ENCODE data around the gene ENTPD8. TPM values are rescaled to one million over a fixed set of nuclear protein-coding genes. Genes with fewer than 3 reads are reported as not detected.

The ENTPD8 gene
- total and polyA plus RNA-seq, 7 donors = 0.01 TPM; not detected in 6

DNA sequence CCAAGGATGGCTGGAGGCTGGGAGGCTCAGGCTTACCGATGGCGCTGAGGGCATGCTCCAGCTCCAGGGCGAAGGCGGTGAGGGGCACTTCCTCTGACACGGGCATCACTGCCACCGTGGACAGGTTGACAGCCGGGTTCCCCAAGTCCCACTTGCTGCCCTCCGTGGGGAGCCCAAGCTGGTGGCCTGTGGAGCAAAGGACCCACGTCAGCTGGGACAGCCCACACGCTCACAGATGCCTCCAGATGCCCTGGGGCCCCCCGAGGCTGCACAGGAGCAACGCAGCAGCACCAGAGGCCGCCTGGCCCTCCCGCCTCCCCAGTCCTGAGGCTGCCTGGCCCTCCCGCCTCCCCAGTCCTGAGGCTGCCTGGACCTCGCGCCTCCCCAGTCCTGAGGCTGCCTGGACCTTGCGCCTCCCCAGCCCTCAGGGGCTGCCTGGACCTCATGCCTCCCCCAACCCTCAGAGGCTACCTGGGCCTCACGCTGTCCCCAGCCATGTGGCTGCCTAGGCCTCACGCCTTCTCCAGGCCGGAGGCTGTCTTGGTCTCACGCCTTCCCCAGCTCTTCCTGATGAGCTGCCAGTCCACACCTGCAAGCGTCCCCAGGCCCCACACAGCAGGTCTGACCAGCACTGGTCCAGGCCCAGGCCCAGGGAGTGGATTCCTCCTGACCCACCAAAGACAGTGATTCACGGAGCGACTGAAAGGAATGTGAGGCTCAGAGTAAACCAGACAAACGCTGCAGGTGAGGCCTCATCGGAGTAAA, 43.6 kb upstream of the ENTPD8 start:
- H3K27ac ChIP-seq = no peak overlapping the region
- TF ChIP-seq, protein P1, sequence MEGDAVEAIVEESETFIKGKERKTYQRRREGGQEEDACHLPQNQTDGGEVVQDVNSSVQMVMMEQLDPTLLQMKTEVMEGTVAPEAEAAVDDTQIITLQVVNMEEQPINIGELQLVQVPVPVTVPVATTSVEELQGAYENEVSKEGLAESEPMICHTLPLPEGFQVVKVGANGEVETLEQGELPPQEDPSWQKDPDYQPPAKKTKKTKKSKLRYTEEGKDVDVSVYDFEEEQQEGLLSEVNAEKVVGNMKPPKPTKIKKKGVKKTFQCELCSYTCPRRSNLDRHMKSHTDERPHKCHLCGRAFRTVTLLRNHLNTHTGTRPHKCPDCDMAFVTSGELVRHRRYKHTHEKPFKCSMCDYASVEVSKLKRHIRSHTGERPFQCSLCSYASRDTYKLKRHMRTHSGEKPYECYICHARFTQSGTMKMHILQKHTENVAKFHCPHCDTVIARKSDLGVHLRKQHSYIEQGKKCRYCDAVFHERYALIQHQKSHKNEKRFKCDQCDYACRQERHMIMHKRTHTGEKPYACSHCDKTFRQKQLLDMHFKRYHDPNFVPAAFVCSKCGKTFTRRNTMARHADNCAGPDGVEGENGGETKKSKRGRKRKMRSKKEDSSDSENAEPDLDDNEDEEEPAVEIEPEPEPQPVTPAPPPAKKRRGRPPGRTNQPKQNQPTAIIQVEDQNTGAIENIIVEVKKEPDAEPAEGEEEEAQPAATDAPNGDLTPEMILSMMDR (IDR thresholded peaks at IDR 0.05) = no peak
- no peak overlapping the region for H3K4me3 ChIP-seq
- 91 to 94% (median 93%) methylated on average over 22 to 27 of the region's 27 CpGs for WGBS, 3 donors
- H3K4me1 ChIP-seq = no peaks in the 10 kb centered on the region
- peaks cover 0 to 41% of the 10 kb centered on the region in 2 donors for H3K36me3 ChIP-seq (ENCODE audit: insufficient read depth in 1 of 2, low read depth in 1 of 2)
- intact Hi-C loops (cut with DNase I) = no loop called here
- no peak for ATAC-seq
- H3K27me3 ChIP-seq (ENCODE audit: insufficient read depth in 3 of 3, low read length in 2 of 3) = no peaks in the 10 kb centered on the region
- H3K9me3 ChIP-seq = no peaks in the 10 kb centered on the region
- peak in 1 of 2 donors; percentile 42 for DNase-seq

DNA sequence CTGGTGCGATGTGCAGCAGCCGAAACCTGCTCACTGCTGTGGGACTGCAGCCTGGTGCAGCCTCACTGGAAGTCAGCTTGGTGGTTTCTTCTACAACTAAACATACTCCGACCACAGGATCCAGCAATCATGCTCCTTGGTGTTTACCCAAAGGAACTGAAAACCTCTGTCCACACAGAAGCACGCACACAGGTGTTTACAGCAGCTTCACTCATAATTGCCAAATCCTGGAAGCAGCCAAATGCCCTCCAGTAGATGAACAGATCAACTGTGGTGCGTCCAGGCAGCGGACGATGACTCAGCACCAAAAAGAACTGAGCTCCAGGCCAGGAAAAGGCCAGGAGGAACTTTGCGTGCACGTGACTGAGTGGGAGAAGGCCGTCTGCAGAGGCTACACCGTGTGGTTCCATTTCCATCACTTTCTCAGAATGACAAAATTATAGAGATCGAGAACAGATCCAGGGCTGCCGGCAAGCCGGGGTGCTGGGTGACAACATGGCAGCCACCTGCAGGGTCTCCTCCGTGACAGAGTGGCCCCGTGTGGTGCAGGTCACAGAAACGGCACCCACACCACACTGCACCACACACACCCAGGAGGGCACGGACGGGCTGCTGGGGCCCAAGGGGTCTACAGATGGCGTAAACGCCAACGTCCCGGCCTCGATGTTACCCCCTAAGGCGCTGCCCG, 41.1 kb upstream of the ENTPD8 start:
- Histone ChIP-seq H3K4me3 (no peak overlapping the region), H3K9me3 (no peaks in the 10 kb centered on the region), H3K27me3 (ENCODE audit: insufficient read depth in 3 of 3, low read length in 2 of 3) (no peaks in the 10 kb centered on the region), H3K27ac (peak overlapping the region; percentile 25), H3K4me1 (no peaks in the 10 kb centered on the region), H3K36me3 (ENCODE audit: insufficient read depth in 1 of 2, low read depth in 1 of 2) (peaks cover 0 to 35% of the 10 kb centered on the region in 2 donors)
- WGBS, 3 donors = 70 to 83% (median 75%) methylated on average over 26 of the region's 26 CpGs
- DNase-seq (peak in 1 of 2 donors; percentile 63), ATAC-seq (peak; percentile 62 to 73 (median 68))
- TF ChIP-seq, protein P1 (IDR thresholded peaks at IDR 0.05) = no peak
- intact Hi-C loops (cut with DNase I) = no loop called here

DNA sequence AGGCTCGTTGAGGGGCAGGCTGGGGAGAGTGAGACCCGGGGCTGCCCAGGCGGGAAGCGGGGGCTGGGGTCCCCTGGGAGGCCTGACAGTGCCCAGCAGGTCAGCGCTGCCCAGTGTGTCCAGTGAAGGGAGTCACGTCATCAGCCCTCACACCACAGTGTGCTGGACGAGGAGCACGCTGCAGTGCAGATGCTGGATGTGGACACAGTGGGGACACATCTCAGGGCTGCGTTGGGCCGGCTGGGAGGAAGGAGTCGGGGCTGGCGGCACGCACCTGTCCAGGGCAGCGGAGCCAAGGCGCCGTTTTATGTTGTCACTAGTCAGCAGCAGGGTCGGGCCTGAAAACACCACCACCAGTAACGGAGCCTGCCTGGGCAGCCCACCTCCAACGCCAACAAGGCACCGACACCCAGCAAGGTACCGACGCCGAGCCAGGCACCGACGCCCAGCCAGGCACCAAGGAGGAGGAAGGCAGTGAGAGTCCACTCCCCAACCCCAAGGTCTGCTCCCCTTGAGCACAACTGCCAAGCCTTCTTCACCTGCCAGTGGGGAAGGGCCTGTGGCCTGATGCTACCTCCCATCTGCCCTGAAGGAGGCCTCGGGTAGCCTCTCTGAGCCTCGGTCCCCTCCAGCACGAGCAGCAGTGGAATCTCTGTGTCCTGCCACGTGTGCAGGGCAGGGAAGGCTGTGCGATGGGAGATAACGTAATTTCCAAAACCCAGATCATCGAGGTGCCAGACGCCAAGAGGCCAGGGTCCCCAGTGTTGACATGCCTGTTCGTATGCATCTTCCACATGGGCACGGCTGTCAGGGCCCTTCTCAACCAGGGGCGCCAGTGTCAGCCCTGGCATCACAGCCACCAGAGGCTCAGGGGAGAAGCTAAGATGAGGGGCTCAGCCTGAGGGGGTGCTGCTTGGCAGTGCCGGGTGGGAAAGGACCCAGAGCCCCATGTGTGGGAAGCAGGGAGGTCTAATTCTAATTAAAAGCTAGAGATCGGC, 39.8 kb upstream of the ENTPD8 start:
- ATAC-seq (no peak), DNase-seq (peak in 1 of 2 donors; percentile 36)
- Histone ChIP-seq H3K27ac (no peak overlapping the region), H3K4me3 (no peak overlapping the region), H3K4me1 (no peaks in the 10 kb centered on the region), H3K36me3 (ENCODE audit: insufficient read depth in 1 of 2, low read depth in 1 of 2) (peaks cover 0 to 35% of the 10 kb centered on the region in 2 donors), H3K9me3 (peaks cover under 1% of the 10 kb centered on the region), H3K27me3 (ENCODE audit: insufficient read depth in 3 of 3, low read length in 2 of 3) (no peaks in the 10 kb centered on the region)
- TF ChIP-seq, protein P1 (IDR thresholded peaks at IDR 0.05) = no peak
- 92% methylated on average over 37 to 38 of the region's 38 CpGs for WGBS, 3 donors
- intact Hi-C loops (cut with DNase I) = no loop called here

DNA sequence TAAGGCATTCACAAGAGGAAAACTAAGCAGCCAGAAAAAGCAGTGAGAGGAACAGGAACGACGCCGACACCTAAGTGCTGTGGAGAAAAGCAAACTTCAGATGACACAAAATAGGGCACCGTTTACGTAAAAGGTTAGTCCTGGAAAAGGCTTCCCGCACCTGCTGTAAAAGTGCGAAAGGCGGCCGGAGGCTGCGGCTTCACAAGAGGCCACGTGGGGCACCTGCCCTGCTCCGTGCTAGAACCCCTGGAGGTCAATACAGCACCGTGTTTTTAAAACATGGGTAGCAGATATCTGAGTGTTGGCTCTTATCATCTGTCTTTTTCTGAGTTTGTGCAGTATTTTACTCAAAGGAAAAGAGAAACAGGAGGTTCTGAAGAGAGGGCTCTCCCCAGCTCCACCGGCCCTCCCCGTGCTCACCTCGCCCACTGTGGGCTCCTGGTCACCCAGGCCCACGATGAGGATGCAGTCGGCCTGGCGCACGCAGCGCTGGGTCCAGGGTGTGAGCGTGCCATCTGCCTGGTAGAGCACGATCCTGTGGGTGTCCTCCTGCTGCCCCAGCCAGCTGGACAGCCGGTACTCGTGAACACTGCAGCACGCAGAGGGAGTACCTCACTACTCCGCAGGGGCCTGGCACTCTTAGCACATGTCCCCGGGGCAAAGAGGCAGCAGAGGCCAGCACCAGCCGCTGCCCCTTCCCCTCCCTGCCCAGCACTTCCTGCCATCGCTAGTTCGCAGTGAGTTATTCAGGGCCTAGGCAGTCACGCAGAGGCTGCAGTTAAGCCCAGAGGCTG, 38.9 kb upstream of the ENTPD8 start:
- 84 to 88% (median 87%) methylated on average over 32 of the region's 32 CpGs for WGBS, 3 donors
- Histone ChIP-seq H3K4me1 (no peaks in the 10 kb centered on the region), H3K27me3 (ENCODE audit: insufficient read depth in 3 of 3, low read length in 2 of 3) (no peaks in the 10 kb centered on the region), H3K27ac (no peak overlapping the region), H3K4me3 (no peak overlapping the region), H3K36me3 (ENCODE audit: insufficient read depth in 1 of 2, low read depth in 1 of 2) (peaks cover 0 to 41% of the 10 kb centered on the region in 2 donors), H3K9me3 (peaks cover 9% of the 10 kb centered on the region)
- TF ChIP-seq, protein P1 (IDR thresholded peaks at IDR 0.05) = no peak
- DNase-seq (peak in 1 of 2 donors; percentile 50), ATAC-seq (no peak)
- intact Hi-C loops (cut with DNase I) = no loop called here
